PC-9 (cell line): ENCODE data around the gene PDLIM7. TPM values are rescaled to one million over a fixed set of nuclear protein-coding genes. Genes with fewer than 3 reads are reported as not detected.

Experiments used
- BruUV-seq: library from RNA; stranded (reverse); fragments of 400-500 nt; replicated peaks from 2 replicates; lab custom pipeline; 2021; lab: Mats Ljungman, UMichigan
- CTCF ChIA-PET: fragments of 300-600 bp; sonication (Branson Sonifier 250); formaldehyde crosslinking; loops from one replicate; lab custom pipeline; 2022; ENCODE audit warnings: antibody characterized with exemption; lab: Charles Lee
- POLR2A ChIA-PET: fragments of 300-600 bp; sonication (Branson Sonifier 250); formaldehyde crosslinking; loops from one replicate; lab custom pipeline; 2022; ENCODE audit warnings: antibody characterized with exemption; ENCODE audit not compliant: unreplicated experiment; lab: Charles Lee
- DNase-seq, 2 experiments: peaks; one replicate each; pipeline versions ENCODE4 v3.0.0 to v3.0.0-alpha.2; 2015 to 2022; ENCODE audit warnings: mixed read lengths in 1 of 2
- H2AFZ ChIP-seq: fragments of 200-600 bp; sonication (generic); 2 replicates; pipeline ENCODE4 v1.8.1; 2017; ENCODE audit warnings: antibody characterized with exemption
- H3F3A ChIP-seq: fragments of 200-600 bp; sonication (generic); 2 replicates; pipeline ENCODE4 v1.8.1; 2017; ENCODE audit warnings: antibody characterized with exemption, mild to moderate bottlenecking, low read depth; ENCODE audit not compliant: insufficient read depth
- H3K27ac ChIP-seq: fragments of 200-600 bp; sonication (generic); 2 replicates; pipeline ENCODE4 v1.6.1; 2016; ENCODE audit warnings: mixed run types
- H3K27me3 ChIP-seq: fragments of 200-600 bp; sonication (generic); 2 replicates; pipeline ENCODE4 v1.6.1; 2016; ENCODE audit warnings: low read depth, mixed run types; ENCODE audit not compliant: insufficient read depth
- H3K36me3 ChIP-seq: fragments of 200-600 bp; sonication (generic); 2 replicates; pipeline ENCODE4 v1.6.1; 2016; ENCODE audit warnings: low read depth, mixed run types
- H3K4me1 ChIP-seq: fragments of 200-600 bp; sonication (generic); replicated peaks from 2 replicates; pipeline ENCODE4 v1.6.1; 2016; ENCODE audit warnings: mixed run types; ENCODE audit not compliant: insufficient read depth
- H3K4me2 ChIP-seq: fragments of 200-600 bp; sonication (generic); 2 replicates; pipeline ENCODE4 v1.6.1; 2017; ENCODE audit warnings: mixed run types
- H3K4me3 ChIP-seq: fragments of 200-600 bp; sonication (generic); 2 replicates; pipeline ENCODE4 v1.6.1; 2016; ENCODE audit warnings: mixed run types
- H3K79me2 ChIP-seq: fragments of 200-600 bp; sonication (generic); 2 replicates; pipeline ENCODE4 v1.6.1; 2017; ENCODE audit warnings: low read depth, mixed run types
- H3K9me2 ChIP-seq: fragments of 200-600 bp; sonication (generic); 2 replicates; pipeline ENCODE4 v1.8.1; 2017; ENCODE audit warnings: mild to moderate bottlenecking; ENCODE audit not compliant: insufficient read depth
- H3K9me3 ChIP-seq: fragments of 200-600 bp; sonication (generic); 2 replicates; pipeline ENCODE4 v1.8.1; 2016; ENCODE audit warnings: low read depth; ENCODE audit not compliant: insufficient read depth
- H4K20me1 ChIP-seq: fragments of 200-600 bp; sonication (generic); 2 replicates; pipeline ENCODE4 v1.8.1; 2017; ENCODE audit not compliant: insufficient read depth
- CTCF ChIP-seq: fragments of 200-600 bp; sonication (generic); conservative IDR thresholded peaks from 2 replicates; pipeline ENCODE4 v1.6.1; 2017; ENCODE audit warnings: mixed run types, antibody characterized with exemption, mild to moderate bottlenecking, moderate library complexity
- EZH2 ChIP-seq: fragments of 200-600 bp; sonication (generic); IDR thresholded peaks from 2 replicates; pipeline ENCODE4 v1.8.0; 2017; ENCODE audit warnings: antibody characterized with exemption, low read depth
- intact Hi-C: fragments of 100-400 bp; cut with micrococcal nuclease; formaldehyde crosslinking; loops from one replicate; pipeline ENCODE4 v1.10.0; 2022; ENCODE audit not compliant: unreplicated experiment
- total RNA-seq: library from RNA; stranded (reverse); gene quantifications from 2 replicates; pipeline ENCODE4 v1.2.3, GENCODE V29; 2021

PDLIM7 gene
- total RNA-seq, 1 experiment from 2014 or later: 167 TPM

DNA sequence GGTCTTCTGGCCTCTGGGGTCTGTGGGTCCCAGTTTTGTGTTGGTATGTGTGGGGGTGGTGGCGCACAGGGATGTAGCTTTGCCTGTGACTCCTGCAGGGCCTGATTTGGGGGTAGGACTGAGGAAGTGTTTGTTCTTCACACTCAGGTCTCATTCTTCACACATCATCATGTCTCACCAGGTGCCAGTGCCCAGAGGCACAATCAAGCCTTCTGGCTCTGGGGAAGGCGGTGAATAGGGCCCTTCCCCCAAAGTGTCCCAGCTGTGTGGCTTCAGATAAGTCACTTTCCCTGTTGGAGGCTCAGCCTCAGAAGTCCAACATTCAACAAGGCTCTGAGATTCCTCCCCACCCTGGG, 29.1 kb downstream of the PDLIM7 start:
- intact Hi-C loops: loop anchor here (2.0 kb wide), 1 partner anchor 28 kb away; the partner anchor contains the start of gene PDLIM7
- POLR2A ChIA-PET: no interaction called here
- H3K27ac ChIP-seq: no peak overlapping the region
- H3F3A ChIP-seq: peaks cover 20% of the 10 kb centered on the region
- no peak for TF ChIP-seq CTCF
- TF ChIP-seq EZH2: no peak
- no peaks in the 10 kb centered on the region for H3K9me3 ChIP-seq
- peaks cover 4% of the 10 kb centered on the region; the same call in 1 of the 2 replicates for H3K36me3 ChIP-seq
- no peaks in the 10 kb centered on the region for H3K9me2 ChIP-seq
- DNase-seq: peak in 1 of 2 experiments; percentile 70
- peaks cover 22% of the 10 kb centered on the region for H3K4me1 ChIP-seq
- H3K4me2 ChIP-seq: no peak overlapping the region
- H3K27me3 ChIP-seq: no peaks in the 10 kb centered on the region
- CTCF ChIA-PET: no interaction called here
- no TSS peak for BruUV-seq
- H2AFZ ChIP-seq: no peak overlapping the region
- H4K20me1 ChIP-seq: peaks cover 24% of the 10 kb centered on the region
- peaks cover 21% of the 10 kb centered on the region; the same call in 1 of the 2 replicates for H3K79me2 ChIP-seq
- no peak overlapping the region for H3K4me3 ChIP-seq

GRCh38 chr5:177467436-177467835, 30.0 kb downstream of the PDLIM7 start:
- peaks cover 24% of the 10 kb centered on the region for H4K20me1 ChIP-seq
- H3K4me3 ChIP-seq: no peak overlapping the region
- intact Hi-C loops: no loop called here
- TF ChIP-seq EZH2 (no peak), CTCF (no peak)
- H3F3A ChIP-seq: peaks cover 21% of the 10 kb centered on the region
- H3K4me2 ChIP-seq: no peak overlapping the region
- no peaks in the 10 kb centered on the region for H3K9me2 ChIP-seq
- POLR2A ChIA-PET: no interaction called here
- H3K36me3 ChIP-seq: peaks cover 4% of the 10 kb centered on the region; the same call in 1 of the 2 replicates
- H3K9me3 ChIP-seq: no peaks in the 10 kb centered on the region
- no peak overlapping the region for H2AFZ ChIP-seq
- CTCF ChIA-PET: no interaction called here
- no TSS peak for BruUV-seq
- H3K27me3 ChIP-seq: no peaks in the 10 kb centered on the region
- DNase-seq: no peak
- H3K4me1 ChIP-seq: peaks cover 20% of the 10 kb centered on the region
- H3K27ac ChIP-seq: no peak overlapping the region
- H3K79me2 ChIP-seq: peaks cover 19% of the 10 kb centered on the region; the same call in 1 of the 2 replicates

DNA sequence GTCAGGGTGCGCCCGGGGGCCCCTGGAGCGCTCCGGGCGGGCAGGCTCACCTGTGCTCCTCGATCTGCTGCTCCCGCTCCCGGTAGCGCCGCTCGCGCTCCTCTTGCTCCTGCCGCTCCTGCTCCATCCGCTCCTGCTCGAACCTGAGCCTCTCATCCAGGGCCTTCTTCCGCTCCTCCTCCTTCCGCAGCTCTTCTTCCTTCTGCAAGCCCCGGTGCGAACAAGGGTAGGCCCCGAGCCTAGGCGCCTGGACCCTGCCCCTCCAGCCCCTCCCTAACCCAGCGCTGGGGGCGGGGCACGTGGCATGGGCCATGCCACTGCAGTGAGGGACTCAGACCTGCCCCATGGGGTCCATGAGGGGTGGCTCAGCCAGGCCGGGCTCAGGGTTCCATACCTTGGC, 30.5 kb downstream of the PDLIM7 start:
- no peak overlapping the region for H3K4me3 ChIP-seq
- intact Hi-C loops: no loop called here
- no peak overlapping the region for H3K27ac ChIP-seq
- no peaks in the 10 kb centered on the region for H3K9me2 ChIP-seq
- H4K20me1 ChIP-seq: peaks cover 24% of the 10 kb centered on the region
- H3F3A ChIP-seq: peaks cover 21% of the 10 kb centered on the region
- DNase-seq: no peak
- CTCF ChIA-PET: no interaction called here
- POLR2A ChIA-PET: no interaction called here
- H3K9me3 ChIP-seq: no peaks in the 10 kb centered on the region
- no peak overlapping the region for H2AFZ ChIP-seq
- H3K4me2 ChIP-seq: no peak overlapping the region
- TF ChIP-seq EZH2: no peak
- TF ChIP-seq CTCF: no peak
- peaks cover 4% of the 10 kb centered on the region; the same call in 1 of the 2 replicates for H3K36me3 ChIP-seq
- H3K79me2 ChIP-seq: peaks cover 13% of the 10 kb centered on the region; the same call in 1 of the 2 replicates
- no peaks in the 10 kb centered on the region for H3K27me3 ChIP-seq
- peaks cover 15% of the 10 kb centered on the region for H3K4me1 ChIP-seq
- no TSS peak for BruUV-seq
